Karpas-422 (cell line): Measurements from ENCODE around the gene KRT28. TPM values are rescaled to one million over a fixed set of nuclear protein-coding genes. Genes with fewer than 3 reads are reported as not detected.

Experiments used
- DNase-seq: peaks from one replicate; pipeline ENCODE4 v3.0.0-alpha.2; 2015
- H2AFZ ChIP-seq: fragments of 200-600 bp; sonication (generic); 2 replicates; pipeline ENCODE4 v1.6.1; 2014; ENCODE audit warnings: antibody characterized with exemption, low read length, mixed read lengths
- H3K27ac ChIP-seq: fragments of 200-600 bp; sonication (generic); 2 replicates; pipeline ENCODE4 v1.5.1; 2014; ENCODE audit warnings: mild to moderate bottlenecking, low read length, moderate library complexity
- H3K27me3 ChIP-seq: fragments of 200-600 bp; sonication (generic); 2 replicates; pipeline ENCODE4 v1.6.1; 2014; ENCODE audit warnings: low read length, mixed read lengths
- H3K36me3 ChIP-seq: fragments of 200-600 bp; sonication (generic); 2 replicates; pipeline ENCODE4 v1.6.1; 2014; ENCODE audit warnings: low read length, mixed read lengths; ENCODE audit not compliant: insufficient read depth
- H3K4me1 ChIP-seq: fragments of 200-600 bp; sonication (generic); 2 replicates; pipeline ENCODE4 v1.6.1; 2014; ENCODE audit warnings: mild to moderate bottlenecking, low read length, mixed read lengths
- H3K4me2 ChIP-seq: fragments of 200-600 bp; sonication (generic); 2 replicates; pipeline ENCODE4 v1.6.1; 2014; ENCODE audit warnings: low read length, low read depth, mild to moderate bottlenecking; ENCODE audit not compliant: poor library complexity, severe bottlenecking
- H3K4me3 ChIP-seq: fragments of 200-600 bp; sonication (generic); 2 replicates; pipeline ENCODE4 v1.5.1; 2014; ENCODE audit warnings: mild to moderate bottlenecking, antibody characterized with exemption, low read length, mixed read lengths
- H3K79me2 ChIP-seq: fragments of 200-600 bp; sonication (generic); 2 replicates; pipeline ENCODE4 v1.6.1; 2014; ENCODE audit warnings: mild to moderate bottlenecking, low read length, mixed read lengths
- H3K9ac ChIP-seq: fragments of 200-600 bp; sonication (generic); 2 replicates; pipeline ENCODE4 v1.6.0; 2014; ENCODE audit warnings: low read length
- H3K9me2 ChIP-seq: fragments of 200-600 bp; sonication (generic), shearing (Covaris generic); replicated peaks from 2 replicates; pipeline ENCODE4 v1.6.0; 2014; ENCODE audit warnings: mild to moderate bottlenecking, low read length, moderate library complexity; ENCODE audit not compliant: insufficient read depth
- H3K9me3 ChIP-seq: fragments of 300-700, 200-600 bp; sonication (generic); 2 replicates; pipeline ENCODE4 v1.6.1; 2014; ENCODE audit warnings: low read length, mixed read lengths
- H4K20me1 ChIP-seq: fragments of 200-600 bp; sonication (generic); 2 replicates; pipeline ENCODE4 v1.6.1; 2014; ENCODE audit warnings: mild to moderate bottlenecking, antibody characterized with exemption, low read length, low read depth; ENCODE audit not compliant: insufficient read depth
- total RNA-seq: library from RNA; depleted of rRNA; stranded (reverse); fragments of >200 nt; shearing (Covaris generic); gene quantifications from 2 replicates; pipeline ENCODE4 v1.2.3, GENCODE V29; 2014; ENCODE audit warnings: low replicate concordance

KRT28 gene
- total RNA-seq, 1 experiment from 2014 or later = not detected

DNA sequence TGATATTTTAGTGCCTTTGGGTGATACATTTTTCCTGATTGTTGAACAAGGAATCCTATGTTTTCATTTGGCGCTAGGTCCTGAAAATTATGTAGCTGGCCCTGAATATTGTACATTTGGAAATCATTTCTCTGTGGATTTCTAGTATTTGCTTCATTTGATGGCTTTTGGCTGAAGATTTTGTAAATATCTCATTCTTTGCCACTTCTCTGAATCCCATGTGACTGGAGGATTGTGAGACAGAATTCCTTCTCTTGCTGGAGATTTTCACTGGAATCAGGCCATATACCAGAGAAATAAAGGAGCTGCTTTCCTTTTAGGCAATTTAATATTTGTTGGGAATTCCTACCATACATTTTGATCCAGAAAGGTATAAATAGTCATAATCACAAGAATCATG is 8.6 kb downstream of the KRT28 start:
- Histone ChIP-seq H3K27ac (no peak overlapping the region), H3K4me1 (no peaks in the 10 kb centered on the region), H3K4me3 (no peak overlapping the region), H3K9ac (no peak overlapping the region), H3K27me3 (no peaks in the 10 kb centered on the region), H4K20me1 (no peaks in the 10 kb centered on the region), H3K36me3 (no peaks in the 10 kb centered on the region), H2AFZ (no peak overlapping the region), H3K9me3 (no peaks in the 10 kb centered on the region), H3K9me2 (no peaks in the 10 kb centered on the region), H3K79me2 (no peaks in the 10 kb centered on the region), H3K4me2 (no peak overlapping the region)
- no peak for DNase-seq

GRCh38 chr17:40782450-40782849 is 17.3 kb downstream of the KRT28 start, which contains the start of gene KRT27:
Gene KRT27 (minus strand): TSS chr17:40782550. CDS start chr17:40782493, 57 bp downstream.
- Histone ChIP-seq H3K4me2 (no peak within 1 kb of the TSS), H3K27ac (no peak within 1 kb of the TSS), H3K4me3 (no peak within 1 kb of the TSS), H3K9ac (no peak within 1 kb of the TSS), H3K4me1 (no peaks in the 10 kb centered on the region), H3K79me2 (no peaks in the 10 kb centered on the region), H3K36me3 (no peaks in the 10 kb centered on the region), H3K27me3 (no peaks in the 10 kb centered on the region), H3K9me3 (no peaks in the 10 kb centered on the region), H3K9me2 (no peaks in the 10 kb centered on the region), H2AFZ (no peak within 1 kb of the TSS), H4K20me1 (no peaks in the 10 kb centered on the region)
- DNase-seq = no peak

GRCh38 chr17:40779181-40779909 is 20.4 kb downstream of the KRT28 start:
- no peaks in the 10 kb centered on the region for H4K20me1 ChIP-seq
- no peak overlapping the region for H3K27ac ChIP-seq
- no peaks in the 10 kb centered on the region for H3K9me2 ChIP-seq
- H3K9me3 ChIP-seq = no peaks in the 10 kb centered on the region
- H2AFZ ChIP-seq = no peak overlapping the region
- H3K27me3 ChIP-seq = no peaks in the 10 kb centered on the region
- no peak overlapping the region for H3K9ac ChIP-seq
- no peak overlapping the region for H3K4me3 ChIP-seq
- H3K4me1 ChIP-seq = no peaks in the 10 kb centered on the region
- H3K4me2 ChIP-seq = no peak overlapping the region
- no peaks in the 10 kb centered on the region for H3K36me3 ChIP-seq
- no peak for DNase-seq
- H3K79me2 ChIP-seq = no peaks in the 10 kb centered on the region

DNA sequence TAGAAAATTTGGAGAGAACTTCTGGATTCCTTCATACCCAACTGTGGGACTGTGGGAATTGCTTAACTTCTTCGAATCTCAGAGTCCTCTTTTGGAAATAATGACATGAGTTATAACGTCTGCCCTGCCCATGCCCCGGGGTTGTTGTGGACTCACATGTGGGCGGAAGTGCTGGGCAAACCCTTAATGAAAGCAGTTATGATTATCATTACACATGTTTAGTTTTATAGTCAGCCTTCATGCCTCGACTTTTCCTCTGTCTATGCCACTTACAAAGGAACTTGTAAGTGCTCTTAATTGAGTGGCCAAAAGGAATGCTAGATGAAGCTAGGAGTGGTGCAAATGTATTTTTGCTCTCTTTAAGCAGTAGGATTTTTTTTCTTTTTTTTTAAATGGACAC is 21.3 kb downstream of the KRT28 start:
- no peaks in the 10 kb centered on the region for H3K36me3 ChIP-seq
- H3K9me3 ChIP-seq = no peaks in the 10 kb centered on the region
- no peak overlapping the region for H3K9ac ChIP-seq
- H2AFZ ChIP-seq = no peak overlapping the region
- H3K79me2 ChIP-seq = no peaks in the 10 kb centered on the region
- no peak for DNase-seq
- H3K4me2 ChIP-seq = no peak overlapping the region
- no peaks in the 10 kb centered on the region for H4K20me1 ChIP-seq
- no peaks in the 10 kb centered on the region for H3K4me1 ChIP-seq
- no peaks in the 10 kb centered on the region for H3K9me2 ChIP-seq
- H3K4me3 ChIP-seq = no peak overlapping the region
- no peak overlapping the region for H3K27ac ChIP-seq
- H3K27me3 ChIP-seq = no peaks in the 10 kb centered on the region

DNA sequence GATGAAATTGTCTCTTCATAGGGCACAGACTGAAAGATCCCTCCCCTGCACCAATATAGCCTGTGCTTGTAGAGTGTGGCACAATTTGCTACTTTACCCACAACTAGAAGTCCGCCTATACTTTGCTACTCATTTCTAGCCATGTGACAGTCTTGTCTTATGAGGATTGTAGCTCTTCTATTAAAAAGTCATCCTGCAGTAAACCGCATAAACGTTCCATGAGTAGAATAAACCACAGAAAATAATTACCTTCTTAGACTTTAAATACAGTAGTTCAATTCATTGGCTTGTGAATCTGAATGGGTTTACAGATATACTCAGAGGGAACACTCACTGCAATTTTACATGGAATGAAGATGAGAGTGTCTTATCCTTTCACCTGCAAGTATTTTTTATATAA is 21.8 kb downstream of the KRT28 start:
- Histone ChIP-seq H3K4me1 (no peaks in the 10 kb centered on the region), H3K27me3 (no peaks in the 10 kb centered on the region), H3K9ac (no peak overlapping the region), H3K9me3 (no peaks in the 10 kb centered on the region), H2AFZ (no peak overlapping the region), H4K20me1 (no peaks in the 10 kb centered on the region), H3K79me2 (no peaks in the 10 kb centered on the region), H3K27ac (no peak overlapping the region), H3K36me3 (no peaks in the 10 kb centered on the region), H3K9me2 (no peaks in the 10 kb centered on the region), H3K4me2 (no peak overlapping the region), H3K4me3 (no peak overlapping the region)
- no peak for DNase-seq

DNA sequence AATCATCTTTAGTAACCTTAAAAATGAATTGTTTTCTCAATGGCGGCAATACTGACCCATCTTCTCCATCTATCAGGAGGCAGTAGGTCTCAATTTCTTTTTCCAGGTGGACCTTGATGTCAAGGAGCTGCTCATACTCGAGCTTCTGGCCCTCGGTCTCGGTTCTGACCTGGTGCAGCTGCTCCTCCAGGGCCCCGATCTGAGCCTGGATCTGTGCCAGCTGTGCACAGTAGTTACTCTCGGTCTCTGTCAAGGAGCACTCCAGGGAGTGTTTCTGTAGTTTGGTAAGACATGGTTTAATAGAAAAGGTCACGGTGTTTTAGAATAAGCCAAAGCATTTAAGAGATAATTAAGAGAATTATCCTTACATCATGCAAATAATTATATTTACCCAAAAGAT is 22.3 kb downstream of the KRT28 start:
- no peak overlapping the region for H3K4me2 ChIP-seq

DNA sequence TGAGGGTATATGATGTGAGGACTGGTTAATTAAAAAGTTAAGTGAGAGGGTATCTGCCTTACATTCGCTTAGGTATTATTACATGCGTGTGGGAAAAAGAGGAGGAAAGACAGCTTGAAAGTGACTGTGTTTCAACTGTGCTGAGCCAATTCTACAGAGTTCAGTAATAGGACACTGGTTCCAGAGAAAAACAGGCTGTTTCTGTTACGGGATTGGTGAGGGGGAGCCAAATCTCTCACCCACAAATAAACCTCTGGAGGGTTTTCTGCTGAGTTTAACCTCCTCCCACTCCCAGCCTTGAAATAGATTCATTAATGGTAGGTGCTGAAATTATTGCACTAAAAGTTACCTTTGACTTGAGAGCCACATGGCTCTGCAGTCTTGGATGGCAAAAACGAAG is 23.8 kb downstream of the KRT28 start:
- H3K4me1 ChIP-seq = no peaks in the 10 kb centered on the region
- no peaks in the 10 kb centered on the region for H3K36me3 ChIP-seq
- no peak overlapping the region for H2AFZ ChIP-seq
- no peak for DNase-seq
- no peak overlapping the region for H3K9ac ChIP-seq
- no peaks in the 10 kb centered on the region for H3K79me2 ChIP-seq
- no peak overlapping the region for H3K27ac ChIP-seq
- H4K20me1 ChIP-seq = no peaks in the 10 kb centered on the region
- no peaks in the 10 kb centered on the region for H3K27me3 ChIP-seq
- H3K9me2 ChIP-seq = no peaks in the 10 kb centered on the region
- no peak overlapping the region for H3K4me2 ChIP-seq
- no peak overlapping the region for H3K4me3 ChIP-seq
- H3K9me3 ChIP-seq = no peaks in the 10 kb centered on the region

More for the DNA sequence above, 22.3 kb downstream of the KRT28 start:
- no peaks in the 10 kb centered on the region for H3K9me3 ChIP-seq
- H3K36me3 ChIP-seq = no peaks in the 10 kb centered on the region
- H3K4me3 ChIP-seq = no peak overlapping the region
- H4K20me1 ChIP-seq = no peaks in the 10 kb centered on the region
- H3K9me2 ChIP-seq = no peaks in the 10 kb centered on the region
- H3K79me2 ChIP-seq = no peaks in the 10 kb centered on the region
- no peaks in the 10 kb centered on the region for H3K27me3 ChIP-seq
- H3K9ac ChIP-seq = no peak overlapping the region
- DNase-seq = no peak
- H3K27ac ChIP-seq = no peak overlapping the region
- no peaks in the 10 kb centered on the region for H3K4me1 ChIP-seq
- no peak overlapping the region for H2AFZ ChIP-seq

GRCh38 chr17:40772101-40772500 is 27.7 kb downstream of the KRT28 start, which contains the start of gene KRT26:
Gene KRT26 (minus strand): TSS chr17:40772201. CDS start chr17:40772113, 88 bp downstream.
- H3K36me3 ChIP-seq = no peaks in the 10 kb centered on the region
- H3K27me3 ChIP-seq = no peaks in the 10 kb centered on the region
- H2AFZ ChIP-seq = no peak within 1 kb of the TSS
- H3K27ac ChIP-seq = no peak within 1 kb of the TSS
- H3K4me1 ChIP-seq = no peaks in the 10 kb centered on the region
- no peak within 1 kb of the TSS for H3K4me2 ChIP-seq
- no peaks in the 10 kb centered on the region for H3K9me2 ChIP-seq
- no peaks in the 10 kb centered on the region for H3K79me2 ChIP-seq
- DNase-seq = no peak
- H3K9me3 ChIP-seq = no peaks in the 10 kb centered on the region
- H4K20me1 ChIP-seq = no peaks in the 10 kb centered on the region
- no peak within 1 kb of the TSS for H3K4me3 ChIP-seq
- no peak within 1 kb of the TSS for H3K9ac ChIP-seq
